H9 (cell line): ENCODE data around the gene NDUFB10. TPM values are rescaled to one million over a fixed set of nuclear protein-coding genes. Genes with fewer than 3 reads are reported as not detected.

Source experiments
- DNase-seq: peaks from one replicate; pipeline ENCODE4 v3.0.0-alpha.2; 2017
- H2AFZ ChIP-seq: one replicate; pipeline ENCODE4 v1.6.1; 2013; ENCODE audit warnings: mild to moderate bottlenecking, low read length, control low read depth, moderate library complexity
- H2AK5ac ChIP-seq: 2 replicates; pipeline ENCODE4 v1.6.1; 2013; ENCODE audit warnings: low read length, control low read depth, mixed read lengths; ENCODE audit not compliant: insufficient read length
- H2BK120ac ChIP-seq: one replicate; pipeline ENCODE4 v1.6.1; 2013; ENCODE audit warnings: low read depth, mild to moderate bottlenecking, low read length, control low read depth, inconsistent platforms; ENCODE audit not compliant: poor library complexity, severe bottlenecking
- H2BK12ac ChIP-seq: 2 replicates; pipeline ENCODE4 v1.6.1; 2013; ENCODE audit warnings: low read length, control low read depth, mixed read lengths, low read depth; ENCODE audit not compliant: insufficient read length
- H2BK15ac ChIP-seq: 2 replicates; pipeline ENCODE4 v1.6.1; 2013; ENCODE audit warnings: low read depth, low read length, control low read depth
- H2BK20ac ChIP-seq: one replicate; pipeline ENCODE4 v1.6.1; 2013; ENCODE audit warnings: low read depth, mild to moderate bottlenecking, low read length, control low read depth, inconsistent platforms; ENCODE audit not compliant: poor library complexity, severe bottlenecking
- H2BK5ac ChIP-seq: 2 replicates; pipeline ENCODE4 v1.6.1; 2013; ENCODE audit warnings: low read length, control low read depth, mixed read lengths; ENCODE audit not compliant: insufficient read length
- H3K14ac ChIP-seq: 2 replicates; pipeline ENCODE4 v1.6.1; 2013; ENCODE audit warnings: low read length, control low read depth; ENCODE audit not compliant: insufficient read depth
- H3K18ac ChIP-seq: 2 replicates; pipeline ENCODE4 v1.6.1; 2013; ENCODE audit warnings: low read depth, mild to moderate bottlenecking, mixed read lengths, low read length, control low read depth; ENCODE audit not compliant: insufficient read length
- H3K23ac ChIP-seq: 2 replicates; pipeline ENCODE4 v1.6.1; 2013; ENCODE audit warnings: low read length, control low read depth, mixed read lengths, low read depth; ENCODE audit not compliant: insufficient read length
- H3K23me2 ChIP-seq: 2 replicates; pipeline ENCODE4 v1.6.1; 2013; ENCODE audit warnings: low read depth, mild to moderate bottlenecking, mixed read lengths, low read length, control low read depth; ENCODE audit not compliant: insufficient read length, poor library complexity, severe bottlenecking
- H3K27ac ChIP-seq: 2 replicates; pipeline ENCODE4 v1.5.1; 2013; ENCODE audit warnings: low read length, control low read depth, mixed read lengths, low read depth; ENCODE audit not compliant: insufficient read length
- H3K27me3 ChIP-seq: 2 replicates; pipeline ENCODE4 v1.6.1; 2013; ENCODE audit warnings: low read length, control low read depth, inconsistent platforms; ENCODE audit not compliant: insufficient read depth
- H3K4ac ChIP-seq: 2 replicates; pipeline ENCODE4 v1.6.1; 2013; ENCODE audit warnings: low read depth, mild to moderate bottlenecking, control low read depth, inconsistent platforms, low read length, moderate library complexity
- H3K4me1 ChIP-seq: 2 replicates; pipeline ENCODE4 v1.6.1; 2013; ENCODE audit warnings: low read length, control low read depth, inconsistent platforms; ENCODE audit not compliant: insufficient read depth
- H3K4me2 ChIP-seq: 2 replicates; pipeline ENCODE4 v1.6.1; 2013; ENCODE audit warnings: low read length, control low read depth, mixed read lengths; ENCODE audit not compliant: insufficient read length, insufficient read depth
- H3K56ac ChIP-seq: 2 replicates; pipeline ENCODE4 v1.6.1; 2013; ENCODE audit warnings: low read depth, mild to moderate bottlenecking, mixed read lengths, low read length, control low read depth; ENCODE audit not compliant: insufficient read length
- H3K79me1 ChIP-seq: 2 replicates; pipeline ENCODE4 v1.6.1; 2013; ENCODE audit warnings: low read depth, mild to moderate bottlenecking, moderate library complexity, low read length, control low read depth, inconsistent platforms; ENCODE audit not compliant: insufficient read depth, poor library complexity, severe bottlenecking
- H3K79me2 ChIP-seq: 2 replicates; pipeline ENCODE4 v1.6.1; 2013; ENCODE audit warnings: low read length, control low read depth, inconsistent platforms; ENCODE audit not compliant: insufficient read depth
- H3K9ac ChIP-seq: 2 replicates; pipeline ENCODE4 v1.6.1; 2013; ENCODE audit warnings: low read length, control low read depth, mixed read lengths; ENCODE audit not compliant: insufficient read length; ENCODE audit errors: extremely low read depth
- H3K9me3 ChIP-seq: one replicate; pipeline ENCODE4 v1.6.1; 2013; ENCODE audit warnings: low read depth, low read length, inconsistent platforms; ENCODE audit not compliant: control insufficient read depth
- H3T11ph ChIP-seq: one replicate; pipeline ENCODE4 v1.6.1; 2013; ENCODE audit warnings: mild to moderate bottlenecking, low read length, control low read depth, inconsistent platforms
- H4K20me1 ChIP-seq: one replicate; pipeline ENCODE4 v1.6.1; 2013; ENCODE audit not compliant: control insufficient read depth, insufficient read length, insufficient read depth
- H4K5ac ChIP-seq: 2 replicates; pipeline ENCODE4 v1.6.1; 2013; ENCODE audit warnings: low read depth, mild to moderate bottlenecking, mixed read lengths, low read length, control low read depth; ENCODE audit not compliant: insufficient read length
- H4K8ac ChIP-seq: replicated peaks from 2 replicates; pipeline ENCODE4 v1.6.1; 2013; ENCODE audit warnings: low read length, control low read depth, mixed read lengths, low read depth; ENCODE audit not compliant: insufficient read length
- H4K91ac ChIP-seq: 2 replicates; pipeline ENCODE4 v1.6.1; 2013; ENCODE audit warnings: low read depth, mild to moderate bottlenecking, moderate library complexity, mixed read lengths, low read length, control low read depth; ENCODE audit not compliant: insufficient read length
- H3K27ac Mint-ChIP-seq, 3 experiments: 2 replicates in 2 of 3; 3 replicates in 1 of 3; pipeline ENCODE4 v1.8.0; 2020 to 2021; ENCODE audit warnings: mixed read lengths in 3 of 3, mild to moderate bottlenecking in 1 of 3, moderate library complexity in 1 of 3
- H3K27me3 Mint-ChIP-seq: 2 replicates; pipeline ENCODE4 v1.8.0; 2021; ENCODE audit warnings: low read depth, mild to moderate bottlenecking, moderate library complexity, mixed read lengths
- H3K36me3 Mint-ChIP-seq, 3 experiments: 2 replicates in 2 of 3; 3 replicates in 1 of 3; pipeline ENCODE4 v1.8.0; 2020 to 2021; ENCODE audit warnings: low read depth in 3 of 3, mixed read lengths in 3 of 3; ENCODE audit not compliant: insufficient read depth in 1 of 3
- H3K4me1 Mint-ChIP-seq, 2 experiments: 2 replicates each; pipeline ENCODE4 v1.8.0; 2020; ENCODE audit warnings: mixed read lengths in 2 of 2
- H3K4me3 Mint-ChIP-seq, 2 experiments: 2 replicates in 1 of 2; 3 replicates in 1 of 2; pipeline ENCODE4 v1.8.0; 2020 to 2021; ENCODE audit warnings: mild to moderate bottlenecking in 2 of 2, mixed read lengths in 2 of 2, moderate library complexity in 1 of 2
- H3K9me3 Mint-ChIP-seq, 2 experiments: 2 replicates in 1 of 2; 3 replicates in 1 of 2; pipeline ENCODE4 v1.8.0; 2020; ENCODE audit warnings: mild to moderate bottlenecking in 2 of 2, mixed read lengths in 2 of 2, moderate library complexity in 1 of 2
- WGBS: extraction: QIAGEN DNeasy Blood & Tissue Kit; methylation state at CpG from one replicate; pipeline ENCODE4 v1.1.7; 2013; ENCODE audit warnings: missing lambda C conversion rate, low lambda C conversion rate, mixed read lengths; ENCODE audit not compliant: insufficient read length; ENCODE audit errors: extremely low coverage; 5-methylcytosine and 5-hydroxymethylcytosine counted together
- total RNA-seq: library from RNA; stranded (reverse); gene quantifications from 2 replicates; pipeline ENCODE4 v1.2.1, GENCODE V29; 2021
- TF ChIP-seq, protein P1 (sequence below): fragments of 200-600 bp; sonication (generic); conservative IDR thresholded peaks from 3 replicates; pipeline ENCODE4 v1.8.0; 2021; ENCODE audit warnings: antibody characterized with exemption, mild to moderate bottlenecking

NDUFB10 gene
- total RNA-seq, 1 experiment from 2014 or later: 191 TPM

- Histone ChIP-seq H2BK12ac (no peak overlapping the region), H3K18ac (no peak overlapping the region), H2BK15ac (no peak overlapping the region), H3K9ac (peak overlapping the region; percentile 44), H3K4ac (no peak overlapping the region), H4K20me1 (no peaks in the 10 kb centered on the region), H3T11ph (no peak overlapping the region), H3K4me1 (no peaks in the 10 kb centered on the region), H2BK5ac (no peak overlapping the region), H3K27me3 (no peaks in the 10 kb centered on the region), H2BK120ac (no peak overlapping the region), H3K4me2 (peak overlapping the region; percentile 79), H3K14ac (no peak overlapping the region; the same call in 1 of the 2 replicates), H3K56ac (no peak overlapping the region), H3K23ac (no peak overlapping the region), H4K8ac (peak overlapping the region; percentile 29), H2AK5ac (no peak overlapping the region), H3K27ac (peak overlapping the region; percentile 32), H3K9me3 (no peaks in the 10 kb centered on the region), H2BK20ac (no peak overlapping the region), H3K23me2 (peaks cover 23% of the 10 kb centered on the region), H3K79me1 (no peaks in the 10 kb centered on the region), H2AFZ (no peak overlapping the region), H4K5ac (no peak overlapping the region), H4K91ac (no peak overlapping the region), H3K79me2 (peaks cover 18% of the 10 kb centered on the region)
- TF ChIP-seq, protein P1, sequence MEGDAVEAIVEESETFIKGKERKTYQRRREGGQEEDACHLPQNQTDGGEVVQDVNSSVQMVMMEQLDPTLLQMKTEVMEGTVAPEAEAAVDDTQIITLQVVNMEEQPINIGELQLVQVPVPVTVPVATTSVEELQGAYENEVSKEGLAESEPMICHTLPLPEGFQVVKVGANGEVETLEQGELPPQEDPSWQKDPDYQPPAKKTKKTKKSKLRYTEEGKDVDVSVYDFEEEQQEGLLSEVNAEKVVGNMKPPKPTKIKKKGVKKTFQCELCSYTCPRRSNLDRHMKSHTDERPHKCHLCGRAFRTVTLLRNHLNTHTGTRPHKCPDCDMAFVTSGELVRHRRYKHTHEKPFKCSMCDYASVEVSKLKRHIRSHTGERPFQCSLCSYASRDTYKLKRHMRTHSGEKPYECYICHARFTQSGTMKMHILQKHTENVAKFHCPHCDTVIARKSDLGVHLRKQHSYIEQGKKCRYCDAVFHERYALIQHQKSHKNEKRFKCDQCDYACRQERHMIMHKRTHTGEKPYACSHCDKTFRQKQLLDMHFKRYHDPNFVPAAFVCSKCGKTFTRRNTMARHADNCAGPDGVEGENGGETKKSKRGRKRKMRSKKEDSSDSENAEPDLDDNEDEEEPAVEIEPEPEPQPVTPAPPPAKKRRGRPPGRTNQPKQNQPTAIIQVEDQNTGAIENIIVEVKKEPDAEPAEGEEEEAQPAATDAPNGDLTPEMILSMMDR: no peak
- H3K4me1 Mint-ChIP-seq: peaks cover 29 to 47% of the 10 kb centered on the region in 2 experiments
- H3K27me3 Mint-ChIP-seq: peaks cover 20% of the 10 kb centered on the region
- H3K36me3 Mint-ChIP-seq: peaks cover 27 to 39% (median 33%) of the 10 kb centered on the region in 3 experiments
- peak overlapping the region; percentile 94 to 97 (median 96) for H3K27ac Mint-ChIP-seq
- H3K9me3 Mint-ChIP-seq: peaks cover 0 to 3% of the 10 kb centered on the region in 2 experiments; a peak in 1 of 5 replicates
- peak overlapping the region; percentile 91 to 96 for H3K4me3 Mint-ChIP-seq
- no CpG with 5 or more reads among the region's 20 CpGs for WGBS
- DNase-seq: peak; percentile 66
Measured at GRCh38 chr16:1960665-1961630, 1.6 kb downstream of the NDUFB10 start.
